SIG-M5 treated with dmso at 0.1 percent for 504 hours (cell line): ENCODE results near the gene OSBPL3.

Experiments used
- DNase-seq: peaks from one replicate; lab custom pipeline; 2025; ENCODE audit not compliant: unreplicated experiment; lab: John Stamatoyannopoulos, UW

Gene OSBPL3

DNA sequence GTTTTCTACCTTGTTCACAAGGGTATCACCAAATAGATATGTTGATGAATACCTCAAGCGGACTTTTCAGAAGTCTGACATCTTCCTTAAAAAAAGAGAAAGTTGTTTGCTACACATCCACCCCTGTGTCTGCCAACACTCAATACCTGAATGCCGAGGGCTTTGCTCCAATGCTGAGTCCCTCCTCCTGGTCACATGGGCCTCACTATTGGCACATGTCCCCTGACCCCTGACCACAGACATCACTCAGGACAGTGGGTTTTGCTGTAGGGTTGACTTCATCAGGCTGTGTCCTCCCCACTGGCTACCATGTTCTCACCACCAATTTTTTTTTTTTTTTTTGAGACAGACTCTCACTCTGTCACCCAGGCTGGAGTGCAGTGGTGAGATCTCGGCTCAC is 76.4 kb downstream of the OSBPL3 start:
- DNase-seq: no peak

GRCh38 chr7:24902931-24903330 is 77.0 kb downstream of the OSBPL3 start:
- no peak for DNase-seq

GRCh38 chr7:24902276-24902675 is 77.7 kb downstream of the OSBPL3 start:
- no peak for DNase-seq

GRCh38 chr7:24899905-24900304 is 80.1 kb downstream of the OSBPL3 start:
- DNase-seq: no peak

DNA sequence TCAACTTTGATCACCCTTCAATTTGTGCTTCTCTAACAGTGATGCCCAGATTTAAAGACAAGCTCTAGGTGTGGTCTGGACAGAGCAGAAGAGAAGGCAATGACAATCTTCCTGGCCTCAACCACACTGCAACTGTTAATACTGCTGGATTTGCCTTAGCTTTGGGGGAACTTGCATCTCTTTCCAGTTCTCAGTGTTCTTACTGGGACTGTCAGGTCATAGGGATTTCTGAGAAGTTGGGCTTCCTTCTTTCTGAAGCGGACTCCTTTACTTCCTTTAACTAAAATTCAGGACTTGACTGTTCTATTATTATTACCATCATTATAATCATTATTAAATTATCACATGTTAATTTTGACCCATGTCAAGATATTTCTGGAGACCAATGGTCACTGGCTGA is 80.8 kb downstream of the OSBPL3 start:
- no peak for DNase-seq

DNA sequence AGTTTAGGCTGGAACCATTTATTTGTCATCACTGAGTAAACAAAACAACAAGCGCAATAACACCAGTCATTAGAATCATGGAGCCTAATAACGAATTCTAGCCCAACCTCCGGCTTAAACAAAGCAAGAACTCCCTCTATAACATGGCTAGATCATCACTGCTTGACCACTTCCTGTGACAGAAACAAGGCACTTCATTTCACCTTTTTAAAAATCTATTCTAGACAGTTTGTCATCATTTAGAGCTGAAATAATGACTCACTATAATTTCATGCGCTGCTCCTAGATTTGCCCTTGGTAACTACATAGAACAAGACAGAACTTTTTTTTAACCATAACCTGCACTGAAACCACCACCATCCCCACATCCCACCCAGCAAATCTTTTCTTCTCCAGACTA is 81.3 kb downstream of the OSBPL3 start:
- no peak for DNase-seq

DNA sequence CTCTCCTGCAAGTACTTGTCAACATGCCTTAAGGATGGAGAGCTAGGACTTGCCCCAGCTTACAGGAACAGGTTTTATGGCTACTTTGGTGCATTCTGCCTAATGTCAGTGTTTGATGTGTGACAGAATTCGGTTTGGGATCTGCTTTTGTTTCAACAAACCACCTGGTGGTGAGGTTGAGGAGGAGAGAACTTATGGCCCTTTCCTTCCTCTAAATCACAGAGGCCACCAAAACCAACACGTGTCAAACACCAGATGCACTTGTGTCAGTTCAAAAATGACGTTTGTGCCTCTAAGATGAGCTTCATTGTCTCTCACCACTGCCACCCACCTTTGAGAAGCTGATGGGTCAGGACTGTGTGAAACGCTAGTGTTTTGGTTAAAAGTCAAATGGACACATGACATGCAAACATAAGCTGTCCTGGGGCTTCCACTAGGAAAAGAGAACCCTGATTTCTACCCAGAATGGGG is 83.9 kb downstream of the OSBPL3 start:
- DNase-seq: no peak

GRCh38 chr7:24894429-24895221 is 85.4 kb downstream of the OSBPL3 start:
- no peak for DNase-seq

DNA sequence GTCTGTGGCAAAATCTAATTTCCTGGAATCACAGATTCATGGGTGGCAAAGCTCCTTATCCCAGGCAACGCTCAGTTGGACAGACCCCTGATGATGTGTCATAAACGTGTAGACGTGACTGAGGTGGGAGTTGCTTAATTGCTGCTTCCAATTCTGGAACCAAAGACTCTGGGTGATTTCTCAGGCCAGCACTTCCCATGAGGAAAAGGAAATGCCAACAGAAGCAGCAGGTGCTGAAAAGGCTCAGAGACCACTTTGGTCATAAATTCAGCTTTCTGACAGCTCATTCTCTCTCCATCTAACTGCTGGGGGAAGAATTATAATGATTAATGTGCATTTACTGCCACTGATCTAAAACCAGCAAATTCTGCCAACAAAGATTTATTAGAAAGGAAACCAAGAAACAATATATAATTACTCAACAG is 88.7 kb downstream of the OSBPL3 start:
- no peak for DNase-seq

- DNase-seq: no peak
Measured at GRCh38 chr7:24889611-24890010, 90.4 kb downstream of the OSBPL3 start.

DNA sequence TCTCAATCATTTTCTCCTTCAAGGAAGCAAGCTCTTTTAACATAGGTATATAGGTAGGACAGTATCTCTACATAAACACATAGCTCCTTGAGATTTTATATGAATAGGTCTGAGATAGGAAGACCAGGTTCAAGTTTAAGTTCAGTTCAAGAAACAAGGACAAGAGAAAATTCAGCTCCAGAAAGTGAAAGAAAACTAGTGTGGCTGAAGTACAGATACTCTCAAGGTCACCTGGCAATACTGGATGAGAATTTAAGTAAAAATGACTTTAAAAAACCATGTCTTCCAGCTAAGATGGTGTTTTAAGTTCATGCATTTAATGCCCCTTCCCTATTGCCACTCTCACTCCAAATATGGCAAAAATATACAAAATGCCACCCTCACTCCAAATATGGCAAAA is 91.3 kb downstream of the OSBPL3 start:
- no peak for DNase-seq

DNA sequence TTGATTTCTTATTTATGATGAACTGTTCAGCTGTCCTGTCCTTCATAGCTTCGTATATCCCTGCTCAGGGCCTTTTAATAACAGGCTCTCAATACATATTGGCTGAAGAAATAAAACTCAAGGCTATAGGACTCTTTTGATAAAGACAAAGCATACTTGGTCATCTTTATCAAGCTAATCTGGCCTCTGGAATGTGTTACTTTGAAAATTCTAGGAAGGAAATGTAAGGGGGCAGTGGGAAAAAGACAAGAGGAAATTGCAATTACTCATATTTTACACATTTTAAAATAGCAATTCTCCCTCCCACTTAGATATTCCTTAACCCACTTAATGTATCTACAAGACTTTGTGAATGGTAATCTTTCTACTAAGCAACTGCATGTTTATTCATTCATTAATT is 94.3 kb downstream of the OSBPL3 start:
- no peak for DNase-seq

GRCh38 chr7:24885305-24885704 is 94.7 kb downstream of the OSBPL3 start:
- no peak for DNase-seq

GRCh38 chr7:24884401-24884800 is 95.6 kb downstream of the OSBPL3 start:
- no peak for DNase-seq

DNA sequence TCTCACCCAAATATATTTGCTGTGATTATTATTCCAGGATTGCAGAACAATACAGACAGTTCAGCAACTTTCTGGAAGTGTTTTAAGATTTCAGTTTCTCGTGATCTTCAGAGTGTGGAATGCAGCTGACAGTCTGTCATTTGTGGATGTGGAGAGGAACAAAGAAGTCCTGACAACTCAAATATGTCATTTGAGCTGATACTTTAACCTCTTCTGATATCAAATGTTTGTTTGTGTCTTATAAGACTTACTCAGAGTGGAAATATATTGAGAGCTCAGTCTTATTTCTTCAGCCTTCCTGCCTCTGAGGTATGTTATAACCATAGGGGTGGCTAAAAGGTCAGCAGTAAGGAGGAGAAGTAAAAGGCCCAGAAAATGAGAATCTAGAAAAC is 96.4 kb downstream of the OSBPL3 start:
- no peak for DNase-seq

- no peak for DNase-seq
Measured at GRCh38 chr7:24882989-24883621, 96.9 kb downstream of the OSBPL3 start.

GRCh38 chr7:24881623-24882022 is 98.4 kb downstream of the OSBPL3 start:
- no peak for DNase-seq

DNA sequence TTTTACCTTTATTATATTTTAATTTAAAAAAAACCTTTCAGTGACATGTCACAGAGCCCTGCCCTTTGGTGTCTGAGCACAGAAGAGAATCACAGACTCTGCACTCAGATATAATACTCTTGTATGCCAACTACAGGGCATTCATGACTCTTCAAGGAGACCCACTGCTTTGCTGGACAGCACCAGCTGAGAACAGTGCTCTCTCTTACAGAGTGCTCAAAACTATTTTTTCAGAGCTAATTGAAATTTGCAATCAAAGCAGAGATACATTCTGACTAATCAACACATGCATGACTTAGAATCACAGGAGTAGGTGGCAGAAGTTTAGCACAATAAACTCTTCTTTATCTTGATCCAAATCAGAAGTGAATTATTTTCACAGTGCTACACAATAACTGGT is 99.1 kb downstream of the OSBPL3 start:
- no peak for DNase-seq

- DNase-seq: no peak
Measured at GRCh38 chr7:24879291-24879690, 100.7 kb downstream of the OSBPL3 start.

- no peak for DNase-seq
Measured at GRCh38 chr7:24877790-24878311, 102.1 kb downstream of the OSBPL3 start.

DNA sequence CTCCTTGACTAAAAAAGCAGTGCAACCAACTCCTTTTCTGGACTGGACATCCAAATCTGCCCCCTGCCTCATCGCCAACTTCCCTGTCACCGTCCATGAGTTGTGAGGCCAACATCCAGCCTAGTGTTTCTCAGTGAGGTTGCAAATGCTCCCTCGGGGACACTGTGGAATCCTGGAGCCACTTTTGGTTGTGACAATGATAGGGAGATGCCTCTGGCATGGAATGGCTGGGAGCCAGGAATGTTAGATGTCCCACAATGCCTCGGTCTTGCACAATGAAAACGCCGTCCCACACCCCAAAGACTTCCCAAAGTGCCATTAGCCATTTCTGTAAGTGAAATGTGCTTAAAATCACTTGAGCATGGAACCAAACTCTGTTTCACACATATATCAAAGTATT is 105.2 kb downstream of the OSBPL3 start:
- no peak for DNase-seq

DNA sequence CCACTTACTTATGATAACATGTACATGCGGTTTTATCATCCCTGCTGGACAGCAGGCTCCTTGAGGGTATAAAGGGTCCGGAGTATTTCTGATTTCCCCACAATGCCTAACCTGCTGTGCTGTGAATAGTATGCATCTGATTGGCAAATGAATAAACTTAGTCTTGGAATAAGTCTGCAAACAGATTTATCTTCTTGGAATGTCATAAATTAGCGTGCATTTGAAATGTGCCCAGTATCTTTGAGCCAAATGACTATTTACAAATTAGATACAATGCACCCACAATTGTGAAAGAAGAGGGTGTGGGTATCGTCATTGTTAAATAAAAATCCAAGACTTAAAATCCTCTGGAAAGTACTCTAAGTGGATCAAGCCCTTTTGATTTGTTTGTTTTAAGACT is 106.0 kb downstream of the OSBPL3 start:
- no peak for DNase-seq
